ENCODE measurements around the gene SLC15A1.

The SLC15A1 gene

DNA sequence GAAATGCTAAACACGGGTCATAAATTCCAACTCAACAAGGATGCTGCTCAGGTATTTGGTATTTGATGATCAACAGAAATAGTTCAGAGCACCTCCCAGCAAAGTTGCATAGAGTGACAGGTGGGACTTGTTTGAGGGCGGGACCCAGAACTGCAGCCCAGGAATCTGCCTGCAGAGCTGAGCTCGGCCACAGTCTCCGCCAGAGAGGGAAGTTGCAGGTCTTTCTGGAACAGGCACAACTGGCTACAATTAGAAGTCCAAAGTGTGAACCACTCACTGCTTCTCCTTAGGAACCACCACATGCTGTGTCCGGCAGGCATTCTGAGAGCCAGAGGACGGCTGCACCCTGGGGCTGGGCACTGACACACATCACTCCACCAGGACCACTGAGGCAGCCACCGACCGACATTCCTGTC, 1.1 kb downstream of the SLC15A1 start:
- no peak for DNase-seq (ENCODE audit: low read depth)

DNA sequence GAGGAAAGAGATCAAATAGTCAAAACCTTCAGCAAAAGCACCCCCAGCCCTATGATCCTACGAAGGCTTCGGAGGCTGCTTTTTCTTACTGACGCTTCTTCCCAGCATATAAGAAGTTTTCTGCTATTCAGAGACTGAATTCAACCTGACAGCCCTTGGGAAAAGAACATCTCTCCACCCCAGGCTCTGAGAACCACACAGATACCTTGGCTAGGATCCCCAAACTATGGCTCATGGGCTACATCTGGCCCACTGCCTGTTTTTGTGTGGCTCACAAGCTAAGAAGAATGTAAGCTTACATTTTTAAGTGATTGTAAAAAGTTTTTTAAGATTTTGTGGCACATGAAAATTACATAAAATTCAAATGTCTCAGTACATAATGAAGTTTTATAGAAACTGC, 3.0 kb downstream of the SLC15A1 start:
- no peak for DNase-seq (ENCODE audit: low read depth)

- DNase-seq (ENCODE audit: low read depth) = no peak
Measured at GRCh38 chr13:98746968-98747367, 5.5 kb downstream of the SLC15A1 start.

GRCh38 chr13:98743377-98743776, 9.1 kb downstream of the SLC15A1 start:
- DNase-seq (ENCODE audit: low read depth) = no peak

DNA sequence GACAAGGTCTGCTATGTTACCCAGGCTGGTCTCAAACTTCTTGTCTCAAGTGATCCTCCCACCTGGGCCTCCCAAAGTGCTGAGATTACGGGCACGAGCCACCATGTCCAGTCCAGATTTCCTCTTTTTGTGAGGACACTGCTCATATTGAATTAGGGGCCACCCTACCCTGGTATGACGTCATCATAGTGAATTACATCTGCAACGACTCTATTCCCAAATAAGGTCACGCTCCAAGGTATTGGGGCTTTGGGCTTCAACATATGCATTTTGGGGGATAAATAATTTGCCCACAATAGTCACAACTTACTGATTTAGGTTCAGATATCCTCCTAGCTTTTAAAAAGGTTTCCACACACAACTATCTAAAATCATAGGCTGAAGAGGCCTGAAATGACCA, 9.5 kb downstream of the SLC15A1 start:
- no peak for DNase-seq (ENCODE audit: low read depth)

- DNase-seq (ENCODE audit: low read depth) = no peak
Measured at GRCh38 chr13:98741741-98742435, 10.6 kb downstream of the SLC15A1 start.

DNA sequence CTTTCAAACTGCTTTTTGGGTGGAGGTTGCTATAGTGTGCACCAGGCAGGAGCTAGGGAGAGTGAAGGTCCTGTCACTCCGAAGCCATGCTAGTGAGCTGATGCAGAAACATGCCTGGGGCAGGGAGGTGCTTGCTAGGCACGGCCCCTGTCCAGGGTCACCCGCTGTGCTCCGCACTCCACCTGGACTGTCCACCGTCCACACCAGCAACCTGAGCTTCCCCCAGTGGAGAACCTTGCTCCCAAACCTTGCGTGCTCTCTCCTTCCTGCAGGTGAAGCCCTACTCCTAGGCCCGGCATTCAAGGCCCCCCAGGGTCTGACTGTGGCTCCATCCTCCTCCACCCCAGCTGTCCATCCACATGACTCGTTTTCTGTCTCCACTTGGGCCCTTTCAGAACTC, 12.3 kb downstream of the SLC15A1 start:
- no peak for DNase-seq (ENCODE audit: low read depth)

DNA sequence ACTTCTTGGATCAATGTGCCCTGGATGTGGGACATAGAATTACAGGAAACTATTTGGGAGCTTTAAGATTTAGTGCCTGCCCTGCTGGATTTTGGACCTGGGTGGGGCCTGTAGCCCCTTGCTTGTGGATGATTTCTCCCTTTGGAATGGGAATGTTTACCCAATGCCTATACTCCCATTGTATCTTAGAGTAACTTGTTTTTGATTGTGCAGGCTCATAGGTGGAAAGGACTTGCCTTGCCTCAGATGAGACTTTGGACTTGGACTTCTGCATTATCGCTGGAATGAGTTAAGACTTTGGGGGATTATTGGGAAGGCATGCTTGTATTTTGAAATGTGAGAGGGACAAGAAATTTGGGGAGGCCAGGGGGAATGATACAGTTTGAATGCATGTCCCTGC, 13.5 kb downstream of the SLC15A1 start:
- DNase-seq (ENCODE audit: low read depth) = no peak

DNA sequence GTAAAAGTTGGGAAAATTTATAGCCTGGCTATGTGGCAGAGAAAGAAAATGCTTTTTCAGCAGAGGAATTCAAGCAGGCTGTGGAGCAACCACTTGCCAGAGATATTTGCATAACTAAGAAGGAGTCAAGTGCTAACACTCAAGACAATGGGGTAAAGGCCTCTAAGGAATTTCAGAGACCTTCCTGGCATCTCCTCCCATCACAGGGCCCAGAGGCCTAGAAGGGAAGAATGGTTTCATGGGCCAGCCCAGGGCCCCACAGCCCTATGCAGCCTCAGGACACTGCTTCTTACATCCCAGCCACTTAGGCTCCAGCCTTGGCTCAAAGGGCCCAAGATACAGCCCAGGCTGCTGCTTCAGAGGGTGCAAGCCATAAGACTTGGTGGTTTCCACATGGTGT, 14.3 kb downstream of the SLC15A1 start:
- no peak for DNase-seq (ENCODE audit: low read depth)

- DNase-seq (ENCODE audit: low read depth) = no peak
Measured at GRCh38 chr13:98731925-98732324, 20.5 kb downstream of the SLC15A1 start.

DNA sequence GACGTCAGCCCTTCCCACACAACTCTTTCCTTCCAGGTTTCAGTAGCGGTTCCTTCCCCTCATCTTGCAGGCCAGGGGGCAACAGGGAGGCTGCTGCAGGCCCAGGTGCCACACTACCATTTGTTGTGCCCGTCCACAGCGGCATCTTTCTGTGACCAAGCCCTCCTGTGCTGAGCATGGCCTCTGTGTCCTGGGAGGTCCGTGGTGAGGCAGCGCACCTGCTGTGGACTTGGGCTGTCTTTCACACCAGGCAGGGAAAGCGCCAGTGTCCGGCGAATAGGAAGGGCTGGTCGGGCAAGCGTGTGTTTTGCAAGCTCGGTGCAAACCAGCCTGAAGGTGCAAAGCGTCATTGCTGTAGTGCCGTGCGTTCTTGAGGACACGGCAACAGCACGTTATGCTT, 21.4 kb downstream of the SLC15A1 start:
- no peak for DNase-seq (ENCODE audit: low read depth)

DNA sequence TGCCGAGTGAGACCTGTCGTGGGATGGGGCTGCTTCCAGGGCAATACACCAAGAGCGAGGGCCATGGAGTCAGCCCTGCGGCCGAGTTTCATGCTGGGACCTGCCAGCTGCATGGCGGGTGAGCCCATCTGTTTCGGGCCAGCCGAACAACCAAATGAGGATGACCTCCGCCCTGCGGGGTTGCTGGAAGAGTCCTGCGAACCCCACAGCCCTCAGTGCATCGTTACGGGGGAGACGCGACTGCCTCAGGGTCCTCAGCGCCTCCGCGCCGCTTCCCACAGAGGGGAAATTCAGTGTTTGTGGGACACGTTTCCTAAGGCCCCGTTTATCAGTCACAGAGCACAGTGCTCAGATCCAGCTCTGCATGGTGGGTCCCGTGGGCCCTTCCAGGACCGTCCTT, 22.0 kb downstream of the SLC15A1 start:
- DNase-seq (ENCODE audit: low read depth) = no peak

DNA sequence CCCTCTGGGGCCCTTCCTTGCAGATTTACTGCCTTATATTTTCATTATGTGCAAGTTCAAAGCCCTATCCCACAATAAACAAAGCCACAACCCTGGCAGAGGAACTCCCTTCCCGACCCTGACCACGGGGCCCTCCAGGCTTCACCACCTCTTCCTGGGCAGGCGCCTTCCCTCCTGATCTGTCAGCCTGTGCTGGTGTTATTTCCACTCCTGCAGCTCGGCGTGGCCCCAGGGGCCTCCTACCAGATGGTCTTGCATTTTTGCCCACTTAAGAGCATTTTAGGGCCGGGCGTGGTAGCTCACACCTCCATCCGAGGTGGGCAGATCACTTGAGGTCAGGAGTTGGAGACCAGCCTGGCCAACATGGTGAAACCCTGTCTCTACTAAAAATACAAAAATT, 22.8 kb downstream of the SLC15A1 start:
- no peak for DNase-seq (ENCODE audit: low read depth)

- no peak for DNase-seq (ENCODE audit: low read depth)
Measured at GRCh38 chr13:98722958-98723357, 29.5 kb downstream of the SLC15A1 start.

GRCh38 chr13:98721825-98722510, 30.5 kb downstream of the SLC15A1 start:
- DNase-seq (ENCODE audit: low read depth) = no peak

DNA sequence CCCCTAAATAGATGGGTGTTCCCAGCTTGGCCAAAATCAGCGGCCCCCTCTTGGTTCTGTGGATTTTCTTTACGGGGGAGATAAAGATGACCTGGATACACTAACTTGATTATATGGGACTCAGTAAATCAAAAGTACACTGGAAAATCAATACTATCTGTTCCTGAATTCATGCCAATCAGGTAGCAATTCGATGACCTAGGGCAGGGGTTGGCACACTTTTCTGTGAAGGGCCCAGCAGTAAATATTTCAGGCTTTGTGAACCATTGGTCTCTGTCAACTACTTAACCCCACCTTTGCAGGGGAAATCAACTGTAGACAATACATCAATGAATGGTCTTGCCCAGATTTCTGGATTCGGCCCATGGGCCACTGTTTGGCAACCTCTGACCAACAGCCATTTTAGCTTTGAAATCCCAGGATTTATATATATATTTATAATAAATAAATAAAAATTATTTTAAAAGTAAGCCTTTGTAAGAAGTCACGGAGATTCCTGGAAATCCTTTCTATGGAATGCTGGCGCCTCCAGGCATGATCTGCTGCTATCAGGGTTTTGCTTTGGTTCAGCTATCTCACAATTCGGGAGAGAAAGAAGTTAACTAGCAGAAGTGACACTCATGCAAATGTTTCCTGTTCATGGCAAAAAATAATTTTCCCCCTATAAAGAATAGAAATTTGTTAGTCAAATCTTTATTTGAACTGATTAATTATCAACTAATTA, 32.8 kb downstream of the SLC15A1 start:
- no peak for DNase-seq (ENCODE audit: low read depth)

GRCh38 chr13:98717891-98718290, 34.6 kb downstream of the SLC15A1 start:
- no peak for DNase-seq (ENCODE audit: low read depth)

GRCh38 chr13:98717256-98717655, 35.2 kb downstream of the SLC15A1 start:
- DNase-seq (ENCODE audit: low read depth) = no peak

- no peak for DNase-seq (ENCODE audit: low read depth)
Measured at GRCh38 chr13:98710521-98710920, 42.0 kb downstream of the SLC15A1 start.

DNA sequence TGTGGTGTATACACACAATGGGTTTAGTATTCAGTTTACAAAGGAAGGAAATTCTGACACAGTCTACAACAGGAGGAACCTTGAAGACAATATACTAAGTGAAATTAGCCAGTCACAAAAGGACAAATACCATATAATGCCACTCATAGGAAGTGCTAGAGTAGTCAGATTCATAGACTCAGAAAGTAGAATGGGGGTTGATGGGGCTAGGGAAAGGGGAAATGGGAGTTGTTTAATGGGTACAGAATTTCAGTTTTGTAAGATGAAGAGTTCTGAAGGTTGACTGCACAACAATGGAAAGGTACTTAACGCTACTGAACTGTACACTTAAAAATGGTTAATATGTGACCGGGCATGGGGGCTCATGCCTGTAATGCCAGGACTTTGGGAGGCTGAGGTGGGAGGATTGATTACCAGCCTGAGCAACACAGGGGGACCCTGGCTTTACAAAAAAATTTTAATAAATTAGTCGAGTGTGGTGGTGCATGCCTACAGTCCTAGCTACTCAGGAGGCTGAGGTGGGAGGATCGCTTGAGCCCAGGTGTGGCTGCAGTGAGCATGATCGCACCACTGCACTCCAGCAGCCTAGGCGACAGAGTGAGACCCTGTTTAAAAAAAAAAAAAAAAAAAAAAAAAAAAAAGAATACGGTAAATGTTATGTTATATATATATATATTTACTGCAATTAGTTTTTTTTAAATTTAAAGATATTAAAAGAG, 45.0 kb downstream of the SLC15A1 start:
- DNase-seq (ENCODE audit: low read depth) = no peak

- no peak for DNase-seq (ENCODE audit: low read depth)
Measured at GRCh38 chr13:98706446-98707110, 45.9 kb downstream of the SLC15A1 start.

DNA sequence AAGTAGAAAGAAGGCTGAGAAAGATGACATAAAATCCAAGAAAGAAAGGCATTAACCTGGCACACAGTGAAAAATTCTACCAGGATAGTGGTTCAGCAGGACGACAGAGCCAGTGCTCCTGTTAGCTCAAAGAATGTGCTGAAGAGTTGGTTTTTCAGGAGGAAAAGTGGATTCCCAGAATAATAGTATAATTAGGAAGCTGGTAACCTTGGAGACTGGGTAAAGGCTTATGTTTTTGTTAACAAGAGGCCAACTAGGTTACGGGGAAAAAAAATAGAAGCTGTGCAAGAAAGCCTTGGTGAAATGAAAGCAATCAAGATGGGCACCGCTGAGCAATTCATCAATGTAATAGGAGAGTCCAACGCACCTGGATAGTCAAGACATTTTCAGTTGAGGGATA, 54.7 kb downstream of the SLC15A1 start:
- no peak for DNase-seq (ENCODE audit: low read depth)

Data from stimulated activated CD4-positive, alpha-beta T cell treated with anti-CD3 and anti-CD28 coated beads, Interleukin-2, amount 100 ng/mL, for 4 hours (primary cell).